ENCODE data around the gene FRAS1.

- no peak for TF ChIP-seq CTCF (IDR thresholded peaks at IDR 0.05)
- TF ChIP-seq EZH2 (IDR thresholded peaks at IDR 0.05; ENCODE audit: borderline replicate concordance, insufficient read depth, low read depth, low read length, poor library complexity, severe bottlenecking): no peak
Measured at GRCh38 chr4:78099058-78099457, 41.9 kb downstream of the FRAS1 start.
